IPS DF 6.9 (cell line): ENCODE measurements around the gene OSBP2.
A peak's percentile ranks its signal among the peaks of the same experiment; 100 is the strongest.
"Not testable (repeated sequence)": the region's sequence is repeated elsewhere in the genome, so short reads cannot be mapped to it uniquely, and the experiment has no call there.

Experiments
- DNase-seq: peaks from one replicate; pipeline ENCODE4 v3.0.0-alpha.2; 2013; ENCODE audit warnings: low read depth, low spot score
- H3K27ac ChIP-seq: one replicate; pipeline ENCODE4 v1.5.1; 2013; ENCODE audit warnings: low read length, control low read depth
- H3K27me3 ChIP-seq: 2 replicates; pipeline ENCODE4 v1.6.1; 2013; ENCODE audit warnings: mild to moderate bottlenecking, low read length; ENCODE audit not compliant: control insufficient read depth, insufficient read depth
- H3K36me3 ChIP-seq: 2 replicates; pipeline ENCODE4 v1.6.1; 2013; ENCODE audit warnings: low read length; ENCODE audit not compliant: control insufficient read depth, insufficient read depth
- H3K4me1 ChIP-seq: 2 replicates; pipeline ENCODE4 v1.6.1; 2013; ENCODE audit warnings: low read length; ENCODE audit not compliant: control insufficient read depth, insufficient read depth
- H3K4me3 ChIP-seq: 2 replicates; pipeline ENCODE4 v1.5.1; 2013; ENCODE audit warnings: mild to moderate bottlenecking, low read length
- H3K9me3 ChIP-seq: 2 replicates; pipeline ENCODE4 v1.6.1; 2013; ENCODE audit warnings: low read length, inconsistent platforms; ENCODE audit not compliant: control insufficient read depth, insufficient read depth
- WGBS: extraction: QIAGEN DNeasy Blood & Tissue Kit; methylation state at CpG from one replicate; pipeline ENCODE4 v1.1.7; 2013; ENCODE audit warnings: mixed read lengths, missing lambda C conversion rate; ENCODE audit not compliant: insufficient read length, insufficient coverage; 5-methylcytosine and 5-hydroxymethylcytosine counted together

The OSBP2 gene

GRCh38 chr22:30675436-30675835, 19.2 kb upstream of the OSBP2 start:
- Histone ChIP-seq H3K27me3 (no peaks in the 10 kb centered on the region), H3K4me3 (no peak overlapping the region), H3K4me1 (no peaks in the 10 kb centered on the region), H3K9me3 (no peaks in the 10 kb centered on the region), H3K27ac (no peak overlapping the region), H3K36me3 (no peaks in the 10 kb centered on the region)
- no peak for DNase-seq
- WGBS = no CpG with 5 or more reads among the region's 9 CpGs

- H3K9me3 ChIP-seq, H3K27me3 ChIP-seq, DNase-seq, H3K4me1 ChIP-seq, H3K36me3 ChIP-seq, H3K4me3 ChIP-seq, H3K27ac ChIP-seq: not testable (repeated sequence)
- WGBS = no CpG with 5 or more reads among the region's 3 CpGs
Measured at GRCh38 chr22:30676565-30676964, 18.1 kb upstream of the OSBP2 start.

DNA sequence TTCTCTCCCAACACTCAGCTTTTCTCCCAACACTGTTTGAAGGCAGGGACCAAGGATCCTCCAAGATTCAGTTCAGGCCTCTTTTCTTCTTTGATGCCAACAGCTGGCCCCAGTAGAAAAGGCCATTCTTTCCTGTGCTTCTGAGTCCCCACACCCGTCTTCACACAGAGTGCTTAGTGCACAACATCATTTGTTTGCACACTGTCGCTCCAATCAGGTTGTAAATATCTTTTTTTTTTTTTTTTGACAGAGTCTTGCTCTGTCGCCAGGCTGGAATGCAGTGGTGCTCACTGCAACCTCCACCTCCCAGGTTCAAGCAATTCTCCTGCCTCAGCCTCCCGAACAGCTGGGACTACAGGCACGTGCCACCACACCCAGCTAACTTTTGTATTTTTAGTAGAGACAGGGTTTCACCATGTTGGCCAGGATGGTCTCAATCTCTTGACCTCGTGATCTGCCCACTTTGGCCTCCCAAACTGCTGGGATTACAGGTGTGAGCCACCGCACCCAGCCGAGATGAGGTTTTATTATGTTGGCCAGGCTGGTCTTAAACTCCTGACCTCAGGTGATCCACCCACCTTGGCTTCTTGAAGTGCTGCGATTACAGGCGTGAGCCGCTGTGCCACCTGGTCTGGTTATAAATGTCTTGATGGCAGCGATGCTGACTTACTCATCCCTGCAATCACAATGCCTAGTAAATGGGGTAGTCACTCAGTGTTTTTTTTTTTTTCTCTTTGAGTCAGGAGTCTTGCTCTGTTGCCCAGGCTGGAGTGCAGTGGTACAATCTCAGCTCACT, 14.6 kb upstream of the OSBP2 start:
- not testable (repeated sequence) for H3K27ac ChIP-seq, H3K4me1 ChIP-seq, DNase-seq, H3K27me3 ChIP-seq, H3K9me3 ChIP-seq, H3K4me3 ChIP-seq, H3K36me3 ChIP-seq
- WGBS = no CpG with 5 or more reads among the region's 12 CpGs

- no peak for DNase-seq
- WGBS = no CpG with 5 or more reads among the region's 1 CpG
- Histone ChIP-seq H3K9me3 (no peaks in the 10 kb centered on the region; the same call in 1 of the 2 replicates), H3K4me3 (no peak overlapping the region), H3K27me3 (no peaks in the 10 kb centered on the region), H3K36me3 (no peaks in the 10 kb centered on the region), H3K4me1 (peaks cover 1% of the 10 kb centered on the region; the same call in 1 of the 2 replicates), H3K27ac (no peak overlapping the region)
Measured at GRCh38 chr22:30680991-30681770, 13.5 kb upstream of the OSBP2 start.

GRCh38 chr22:30681831-30682230, 12.8 kb upstream of the OSBP2 start:
- Histone ChIP-seq H3K9me3 (no peaks in the 10 kb centered on the region; the same call in 1 of the 2 replicates), H3K4me3 (no peak overlapping the region), H3K27ac (no peak overlapping the region), H3K4me1 (peaks cover 1% of the 10 kb centered on the region; the same call in 1 of the 2 replicates), H3K27me3 (no peaks in the 10 kb centered on the region), H3K36me3 (no peaks in the 10 kb centered on the region)
- no peak for DNase-seq
- no CpG with 5 or more reads among the region's 2 CpGs for WGBS

- no peak for DNase-seq
- Histone ChIP-seq H3K27ac (no peak overlapping the region), H3K4me1 (peaks cover 1% of the 10 kb centered on the region; the same call in 1 of the 2 replicates), H3K9me3 (no peaks in the 10 kb centered on the region; the same call in 1 of the 2 replicates), H3K4me3 (no peak overlapping the region), H3K36me3 (no peaks in the 10 kb centered on the region), H3K27me3 (no peaks in the 10 kb centered on the region)
- WGBS = no CpG with 5 or more reads among the region's 7 CpGs
Measured at GRCh38 chr22:30685178-30685577, 9.5 kb upstream of the OSBP2 start.

DNA sequence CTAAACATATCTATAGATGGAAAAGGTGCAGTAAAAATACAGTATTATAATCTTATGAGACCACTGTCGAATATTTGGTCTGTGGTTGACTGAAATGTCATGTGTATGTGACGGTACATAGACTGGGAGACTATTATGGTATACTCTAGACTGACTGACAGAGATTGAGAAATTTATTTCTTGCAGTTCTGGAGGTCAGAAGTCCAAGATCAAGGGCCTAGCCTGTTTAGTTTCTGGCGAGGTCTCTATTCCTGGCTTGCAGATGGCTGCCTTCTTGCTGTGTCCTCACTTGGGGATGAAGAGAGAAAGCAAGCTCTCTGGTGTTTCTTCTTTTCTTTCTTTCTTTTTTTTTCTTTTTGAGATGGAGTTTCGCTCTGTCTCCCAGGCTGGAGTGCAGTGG, 7.3 kb upstream of the OSBP2 start:
- no peaks in the 10 kb centered on the region for H3K36me3 ChIP-seq
- no CpG with 5 or more reads among the region's 4 CpGs for WGBS
- no peaks in the 10 kb centered on the region; the same call in 1 of the 2 replicates for H3K9me3 ChIP-seq
- DNase-seq = no peak
- no peaks in the 10 kb centered on the region for H3K4me1 ChIP-seq
- no peaks in the 10 kb centered on the region for H3K27me3 ChIP-seq
- H3K27ac ChIP-seq = no peak overlapping the region
- H3K4me3 ChIP-seq = no peak overlapping the region

- Histone ChIP-seq H3K36me3 (no peaks in the 10 kb centered on the region), H3K27ac (no peak overlapping the region), H3K4me3 (no peak overlapping the region), H3K9me3 (no peaks in the 10 kb centered on the region), H3K4me1 (0 out of 2 replicates have a peak, but pooled peaks cover 1% of the 10 kb centered on the region), H3K27me3 (no peaks in the 10 kb centered on the region)
- DNase-seq = no peak
- no CpG with 5 or more reads among the region's 1 CpG for WGBS
Measured at GRCh38 chr22:30689622-30690021, 5.1 kb upstream of the OSBP2 start.

DNA sequence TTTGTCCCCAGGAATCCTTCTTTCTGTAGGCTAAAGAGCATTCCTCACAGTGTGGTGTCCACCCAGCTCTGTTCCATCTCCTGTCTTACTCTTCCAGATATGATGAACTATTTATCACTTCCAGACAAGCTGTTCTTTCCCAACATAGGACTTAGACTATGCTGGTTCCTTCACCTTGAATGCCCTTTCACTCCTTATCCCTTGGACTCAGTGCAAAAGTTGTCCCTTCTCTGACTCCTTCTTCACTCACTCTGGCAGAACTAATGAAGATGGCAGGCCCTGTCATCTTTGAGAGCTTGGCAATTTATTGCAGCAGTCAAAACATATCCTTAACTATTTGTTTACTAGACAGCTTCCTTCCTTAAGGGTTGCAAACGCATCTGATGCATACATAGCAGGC, 3.5 kb upstream of the OSBP2 start:
- H3K4me3 ChIP-seq = no peak overlapping the region
- no peaks in the 10 kb centered on the region for H3K36me3 ChIP-seq
- H3K4me1 ChIP-seq = peaks cover 1% of the 10 kb centered on the region; the same call in 1 of the 2 replicates
- no peak for DNase-seq
- H3K9me3 ChIP-seq = no peaks in the 10 kb centered on the region
- H3K27me3 ChIP-seq = peaks cover 9% of the 10 kb centered on the region; the same call in 1 of the 2 replicates
- H3K27ac ChIP-seq = no peak overlapping the region
- WGBS = no CpG with 5 or more reads among the region's 1 CpG

DNA sequence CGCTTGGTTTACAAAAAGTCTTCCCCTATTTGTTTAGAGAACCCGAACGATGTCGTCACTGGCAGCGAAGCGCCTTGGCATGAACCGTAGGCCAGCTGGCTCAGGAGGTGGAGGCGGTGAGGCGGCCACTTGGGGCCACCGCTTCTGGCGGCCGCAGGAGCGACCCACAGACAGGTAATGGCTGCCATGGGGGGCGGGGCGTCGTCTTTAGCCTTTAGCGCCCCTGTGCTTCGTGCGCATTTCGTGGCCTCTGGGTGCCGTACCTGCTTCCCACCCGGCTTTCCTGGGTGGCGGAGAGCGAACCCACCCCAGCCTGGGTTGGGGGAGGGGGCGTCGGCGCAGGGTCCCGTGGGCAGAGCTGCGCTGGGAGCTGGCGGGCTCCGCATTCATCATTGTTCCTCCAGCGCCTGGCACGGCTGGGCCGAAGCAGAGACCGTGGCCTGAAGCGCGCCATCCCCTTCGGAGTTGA, 469 bp upstream of the OSBP2 start:
- WGBS = no CpG with 5 or more reads among the region's 38 CpGs
- H3K27ac ChIP-seq = no peak overlapping the region
- H3K4me3 ChIP-seq = peak overlapping the region; percentile 64

More for the DNA sequence above, 469 bp upstream of the OSBP2 start:
- Histone ChIP-seq H3K27me3 (peaks cover 9% of the 10 kb centered on the region; the same call in 1 of the 2 replicates), H3K4me1 (peaks cover 1% of the 10 kb centered on the region; the same call in 1 of the 2 replicates), H3K36me3 (no peaks in the 10 kb centered on the region), H3K9me3 (no peaks in the 10 kb centered on the region)
- no peak for DNase-seq
